HL-60 (cell line): ENCODE measurements around the gene NR2C2AP.

Experiments used
- DNase-seq, 2 experiments: peaks; one replicate each; pipeline ENCODE4 v3.0.0-alpha.2; 2010 to 2020; ENCODE audit warnings: low read depth in 1 of 2, low spot score in 1 of 2
- H3K27ac ChIP-seq: fragments of 250-450 bp; sonication (Bioruptor Pico); replicated peaks from 2 replicates; pipeline ENCODE4 v1.5.1; 2020; ENCODE audit warnings: mild to moderate bottlenecking, moderate library complexity
- H3K27me3 ChIP-seq: fragments of 250-450 bp; sonication (Bioruptor Pico); 2 replicates; pipeline ENCODE4 v1.5.1; 2021; ENCODE audit warnings: mild to moderate bottlenecking, moderate library complexity; ENCODE audit not compliant: insufficient read depth, poor library complexity, severe bottlenecking
- H3K4me3 ChIP-seq: replicated peaks from 2 replicates; pipeline ENCODE4 v1.5.1; 2011; ENCODE audit warnings: mild to moderate bottlenecking, control low read depth, low read length; ENCODE audit not compliant: insufficient read depth
- CTCF ChIP-seq: IDR thresholded peaks from one replicate; pipeline ENCODE4 v1.5.1; 2011; ENCODE audit warnings: low read length, control low read depth, inconsistent platforms; ENCODE audit not compliant: insufficient read depth
- GABPA ChIP-seq: IDR thresholded peaks from 2 replicates; pipeline ENCODE4 v1.6.1; 2012; ENCODE audit warnings: low read depth
- POLR2AphosphoS5 ChIP-seq: IDR thresholded peaks from 2 replicates; pipeline ENCODE4 v1.6.1; 2012; ENCODE audit warnings: low read depth
- REST ChIP-seq: IDR thresholded peaks from 2 replicates; pipeline ENCODE4 v1.6.1; 2012; ENCODE audit warnings: low read depth; ENCODE audit not compliant: insufficient replicate concordance
- SPI1 ChIP-seq: IDR thresholded peaks from 2 replicates; pipeline ENCODE4 v1.6.1; 2012; ENCODE audit warnings: low read depth, mild to moderate bottlenecking, borderline replicate concordance

Gene NR2C2AP

DNA sequence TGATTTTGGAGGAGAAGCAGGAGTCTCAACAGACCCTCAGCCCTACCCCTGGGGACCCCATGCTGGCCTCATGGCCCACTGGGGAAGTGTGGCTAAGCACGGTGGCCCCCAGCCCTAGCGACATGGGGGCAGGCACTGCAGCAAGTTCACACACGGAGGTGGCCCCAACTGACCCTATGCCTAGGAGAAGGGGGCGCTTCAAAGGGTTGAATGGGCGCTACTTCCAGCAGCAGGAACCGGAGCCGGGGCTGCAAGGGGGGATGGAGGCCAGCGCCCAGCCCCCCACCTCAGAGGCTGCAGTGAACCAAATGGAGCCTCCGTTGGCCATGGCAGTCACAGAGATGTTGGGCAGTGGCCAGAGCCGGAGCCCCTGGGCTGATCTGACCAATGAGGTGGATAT lies 23.4 kb upstream of the NR2C2AP start:
- no peak overlapping the region for H3K4me3 ChIP-seq
- no peak for DNase-seq
- peaks cover 17% of the 10 kb centered on the region for H3K27me3 ChIP-seq

DNA sequence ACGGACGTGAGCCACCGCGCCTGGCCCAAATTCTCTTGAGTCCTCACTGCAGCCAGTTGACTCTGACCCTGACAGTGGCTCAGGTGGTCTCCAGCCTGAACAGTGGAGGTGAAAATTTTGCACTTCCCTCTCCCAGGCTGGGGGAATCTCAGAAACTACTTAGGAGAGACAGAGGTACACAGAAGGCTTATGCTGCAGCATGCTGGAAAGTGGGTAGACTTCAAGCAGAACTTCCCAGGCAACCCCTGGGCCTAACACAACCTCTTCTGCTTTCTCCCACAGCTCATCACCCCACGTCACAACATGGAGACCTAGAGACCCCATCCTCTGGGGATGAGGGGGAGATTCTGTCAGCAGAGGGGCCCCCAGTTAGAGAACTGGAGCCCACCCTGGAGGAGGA lies 23.0 kb upstream of the NR2C2AP start:
- peaks cover 17% of the 10 kb centered on the region for H3K27me3 ChIP-seq
- no peak overlapping the region for H3K27ac ChIP-seq
- DNase-seq = no peak
- no peak for TF ChIP-seq SPI1
- TF ChIP-seq GABPA = no peak
- TF ChIP-seq POLR2AphosphoS5 = no peak
- no peak for TF ChIP-seq REST
- TF ChIP-seq CTCF = no peak
- no peak overlapping the region for H3K4me3 ChIP-seq

More for the DNA sequence above, 23.4 kb upstream of the NR2C2AP start:
- H3K27ac ChIP-seq = no peak overlapping the region
- TF ChIP-seq CTCF = no peak
- no peak for TF ChIP-seq GABPA
- TF ChIP-seq REST = no peak
- no peak for TF ChIP-seq SPI1
- no peak for TF ChIP-seq POLR2AphosphoS5

- Histone ChIP-seq H3K27ac (no peak overlapping the region), H3K27me3 (peaks cover 17% of the 10 kb centered on the region), H3K4me3 (peak overlapping the region; percentile 26)
- TF ChIP-seq POLR2AphosphoS5 (no peak), GABPA (no peak), REST (no peak), SPI1 (no peak), CTCF (peak; percentile 59)
- DNase-seq = peak; percentile 70 to 81
Measured at GRCh38 chr19:19224852-19225494, 21.8 kb upstream of the NR2C2AP start.
